LNCaP clone FGC (cell line): Measurements from ENCODE around the gene SMIM28.
"Not testable (repeated sequence)": the region's sequence is repeated elsewhere in the genome, so short reads cannot be mapped to it uniquely, and the experiment has no call there.

ENCODE experiments used
- DNase-seq: peaks from one replicate; pipeline ENCODE4 v3.0.0-alpha.2; 2011; ENCODE audit warnings: low read depth
- H3K4me3 ChIP-seq: 2 replicates; pipeline ENCODE4 v1.5.1; 2011; ENCODE audit warnings: mild to moderate bottlenecking, low read depth, low read length, control low read depth
- CTCF ChIP-seq: IDR thresholded peaks from 2 replicates; pipeline ENCODE4 v1.5.1; 2012; ENCODE audit warnings: mild to moderate bottlenecking; ENCODE audit not compliant: control insufficient read depth, insufficient read depth; ENCODE audit errors: extremely low read depth

Gene SMIM28

GRCh38 chr6:138347864-138348263 is 29.8 kb upstream of the SMIM28 start:
- TF ChIP-seq CTCF = no peak
- no peak for DNase-seq
- no peak overlapping the region for H3K4me3 ChIP-seq

- TF ChIP-seq CTCF = no peak
- no peak overlapping the region for H3K4me3 ChIP-seq
- DNase-seq = no peak
Measured at GRCh38 chr6:138349891-138350290, 27.8 kb upstream of the SMIM28 start.

GRCh38 chr6:138357928-138358327 is 19.8 kb upstream of the SMIM28 start:
- no peak for TF ChIP-seq CTCF
- no peak overlapping the region for H3K4me3 ChIP-seq
- no peak for DNase-seq

GRCh38 chr6:138368684-138369083 is 9.0 kb upstream of the SMIM28 start:
- not testable (repeated sequence) for DNase-seq, H3K4me3 ChIP-seq

DNA sequence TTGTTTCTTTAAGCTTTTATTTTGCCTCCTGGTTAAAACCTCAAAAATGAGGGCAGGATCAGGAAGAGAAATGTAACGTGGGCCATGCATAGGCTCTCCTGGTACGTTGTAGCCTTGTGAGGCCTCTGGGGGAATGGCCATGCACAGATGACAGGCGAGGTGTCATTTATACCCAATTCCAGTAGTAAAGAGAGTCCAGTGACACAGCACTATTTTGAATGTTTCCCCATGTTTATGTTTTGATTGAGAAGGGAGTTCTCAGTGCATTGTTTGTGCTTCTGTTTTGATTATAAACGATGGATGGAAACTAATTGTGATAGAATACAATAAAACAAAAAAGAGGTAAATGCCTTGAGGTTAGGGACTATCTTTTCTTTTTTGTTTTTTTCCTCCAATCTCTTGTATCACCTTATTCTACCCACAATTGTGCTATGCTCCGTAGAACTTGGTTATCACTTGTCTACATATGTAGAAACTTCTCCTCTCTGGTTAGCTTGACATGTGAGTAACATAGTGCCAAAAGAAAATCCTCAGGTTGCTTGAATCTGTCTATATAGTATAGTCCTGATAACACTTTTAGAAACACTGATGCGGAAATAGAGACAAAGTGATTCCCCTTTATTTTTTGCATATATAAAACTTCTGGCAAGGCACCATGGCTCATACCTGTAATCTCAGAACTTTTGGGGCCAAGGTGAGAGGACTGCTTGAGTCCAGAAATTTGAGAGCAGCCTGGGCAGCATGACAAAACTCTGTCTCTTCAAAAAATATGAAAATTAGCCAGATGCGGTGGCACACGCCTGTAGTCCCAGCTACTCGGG is 6.9 kb upstream of the SMIM28 start:
- H3K4me3 ChIP-seq = no peak overlapping the region
- no peak for TF ChIP-seq CTCF
- DNase-seq = no peak

DNA sequence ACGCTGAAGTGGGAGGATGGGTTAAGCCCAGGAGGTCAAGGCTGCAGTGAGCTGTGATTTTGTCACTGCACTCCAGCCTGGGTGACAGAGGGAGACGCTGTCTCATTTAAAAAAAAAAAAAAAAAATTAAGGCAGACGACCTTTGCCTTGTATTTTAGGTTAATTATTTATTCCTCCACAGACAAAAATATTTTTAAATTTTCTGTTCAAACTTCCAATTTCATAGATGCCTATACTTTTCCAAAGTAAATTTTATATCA is 6.3 kb upstream of the SMIM28 start:
- TF ChIP-seq CTCF = no peak
- H3K4me3 ChIP-seq = no peak overlapping the region
- DNase-seq = no peak

DNA sequence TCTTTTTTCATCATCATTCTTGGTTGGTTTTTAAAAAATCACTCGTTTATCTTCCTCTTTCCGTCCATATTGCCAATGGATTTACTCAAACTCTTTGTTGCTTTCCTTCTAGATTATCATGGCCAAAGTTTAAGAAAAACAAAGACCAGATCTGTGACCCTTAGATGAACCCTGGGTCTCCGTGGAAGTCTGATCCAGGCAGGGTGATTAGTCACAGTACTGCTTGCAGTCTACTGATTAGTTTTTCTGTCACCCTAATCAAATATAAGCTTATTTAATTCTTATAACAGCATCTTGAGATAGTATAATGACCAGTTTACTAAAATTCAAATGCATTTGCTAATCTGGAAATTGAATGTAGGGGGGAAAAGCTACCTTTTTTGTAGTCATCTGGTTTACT is 6.0 kb upstream of the SMIM28 start:
- DNase-seq = no peak
- H3K4me3 ChIP-seq = no peak overlapping the region
- no peak for TF ChIP-seq CTCF
